Spleen (tissue), 11 donors: ENCODE measurements around the gene ELMO2. TPM values are rescaled to one million over a fixed set of nuclear protein-coding genes. Genes with fewer than 3 reads are reported as not detected.

ENCODE experiments used
- DNase-seq: peaks from one replicate; pipeline ENCODE4 v3.0.0-alpha.2; 2020
- H3K27ac ChIP-seq, 8 donors: fragments of 200-600 bp; sonication (generic) in 7 of 8; 1 replicate in 4 of 8; 2 replicates in 4 of 8; pipeline versions ENCODE4 v1.5.0 to v1.8.0; 2016 to 2021; ENCODE audit warnings: inconsistent platforms in 4 of 8, mild to moderate bottlenecking in 4 of 8, moderate library complexity in 1 of 8
- H3K27me3 ChIP-seq, 7 donors: fragments of 200-600 bp; sonication (generic) in 6 of 7; replicated peaks in 1 of 7; 1 replicate in 4 of 7; 2 replicates in 3 of 7; pipeline versions ENCODE4 v1.5.0 to v1.8.0; 2016 to 2021; ENCODE audit warnings: inconsistent platforms in 3 of 7, mild to moderate bottlenecking in 1 of 7
- H3K36me3 ChIP-seq, 6 donors: fragments of 200-600 bp; sonication (generic) in 5 of 6; 1 replicate in 4 of 6; 2 replicates in 2 of 6; pipeline versions ENCODE4 v1.5.0 to v1.8.0; 2016 to 2021; ENCODE audit warnings: inconsistent platforms in 2 of 6
- H3K4me1 ChIP-seq, 6 donors: fragments of 200-600 bp; sonication (generic) in 5 of 6; 1 replicate in 3 of 6; 2 replicates in 3 of 6; pipeline versions ENCODE4 v1.5.0 to v1.8.0; 2016 to 2021; ENCODE audit warnings: inconsistent platforms in 3 of 6
- H3K4me3 ChIP-seq, 8 donors: fragments of 200-600 bp; sonication (generic) in 7 of 8; 1 replicate in 4 of 8; 2 replicates in 4 of 8; pipeline versions ENCODE4 v1.5.0 to v1.8.0; 2016 to 2021; ENCODE audit warnings: inconsistent platforms in 4 of 8, mild to moderate bottlenecking in 4 of 8, moderate library complexity in 2 of 8
- H3K9me3 ChIP-seq, 8 donors: fragments of 200-600 bp; sonication (generic) in 7 of 8; 1 replicate in 4 of 8; 2 replicates in 4 of 8; pipeline versions ENCODE4 v1.5.0 to v1.8.0; 2016 to 2021; ENCODE audit warnings: inconsistent platforms in 4 of 8
- POLR2A ChIP-seq, 3 donors: fragments of 450-650 bp; IDR thresholded peaks; one replicate each; pipeline ENCODE4 v1.5.1; 2017; ENCODE audit warnings: antibody characterized with exemption in 3 of 3, mild to moderate bottlenecking in 1 of 3
- POLR2AphosphoS5 ChIP-seq, 3 donors: sonication (generic); formaldehyde crosslinking; IDR thresholded peaks; one replicate each; pipeline ENCODE4 v1.5.1; 2017; ENCODE audit warnings: antibody characterized with exemption in 3 of 3
- WGBS, 5 donors: extraction: QIAGEN DNeasy Blood & Tissue Kit in 3 of 5; methylation state at CpG; one replicate each; pipeline versions ENCODE4 v1.1.5 to v1.1.7; 2013 to 2018; 5-methylcytosine and 5-hydroxymethylcytosine counted together
- intact Hi-C: fragments of 100-400 bp; cut with DNase I; formaldehyde crosslinking; loops from one replicate; pipeline ENCODE4 v1.15.0; 2023; ENCODE audit warnings: low total_unique reads
- polyA plus RNA-seq, 3 donors: library from polyadenylated mRNA; stranded (reverse); fragments of 200-250 nt; gene quantifications; one replicate each; pipeline ENCODE4 v1.2.1, GENCODE V29; 2013
- total RNA-seq, 7 donors: library from RNA; depleted of rRNA in 3 of 7; stranded (reverse); fragments of >200 nt in 3 of 7; fragmentation: NEBNext Ultra II Directional in 4 of 7; extraction: Animal tissue kit (Norgen Biotek cat#: 25700) in 4 of 7; gene quantifications; one replicate each; pipeline versions ENCODE4 v1.1.0 to v1.2.1, GENCODE V29; 2016 to 2021
- TF ChIP-seq, protein P1 (sequence below), 11 experiments: fragments of 200-600 bp in 7 of 11; fragments of 450-650 bp in 4 of 11; sonication (generic) in 4 of 11; IDR thresholded peaks in 8 of 11; conservative IDR thresholded peaks in 3 of 11; 1 replicate in 7 of 11; 2 replicates in 4 of 11; pipeline versions ENCODE4 v1.4.0 to v1.8.0; 2016 to 2021; ENCODE audit warnings: antibody characterized with exemption in 11 of 11, inconsistent platforms in 4 of 11, mild to moderate bottlenecking in 1 of 11
- donor health status: healthy with polysubstance abuse.
- donor health status: DM: no; HTN: no; CAD: no; lungs with moderate emphysema.
- donor health status: DM: no; HTN: no; CAD: no.
- donor health status: Bipolar disorder and iron deficiency.
- donor health status: healthy.
- donor health status: DM: no; HTN: no; CAD: no.
- donor health status: DM: yes; HTN: yes; CAD: no.

ELMO2 gene
- total and polyA plus RNA-seq, 10 donors = 17.2 to 80.2 (median 61.0) TPM

DNA sequence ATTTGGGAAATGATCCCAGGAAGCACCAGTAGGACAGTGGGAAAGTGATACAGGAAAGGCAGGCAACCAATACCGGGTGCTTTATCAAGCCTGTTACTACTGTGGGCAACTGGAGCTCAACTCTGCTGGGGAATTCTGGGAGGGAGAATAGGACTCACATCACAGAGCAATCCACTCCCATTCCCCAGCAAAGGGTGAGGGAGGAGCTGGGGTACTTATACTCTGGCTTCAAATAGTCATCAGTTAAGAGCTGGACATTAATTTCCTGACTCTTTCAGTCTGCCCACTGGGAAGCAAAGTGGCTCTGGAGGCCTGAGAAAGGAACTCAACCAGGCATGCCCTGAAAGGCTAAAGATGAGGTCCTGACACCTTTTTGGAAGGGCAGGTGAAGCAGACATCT lies 80.6 kb downstream of the ELMO2 start:
- 40 to 79% (median 58%) methylated on average over 1 of the region's 1 CpG for WGBS, 5 donors
- no peaks in the 10 kb centered on the region for H3K9me3 ChIP-seq
- H3K4me3 ChIP-seq = no peak overlapping the region
- H3K27ac ChIP-seq = no peak overlapping the region
- intact Hi-C loops = no loop called here
- TF ChIP-seq POLR2A (IDR thresholded peaks at IDR 0.05) (no peak), POLR2AphosphoS5 (IDR thresholded peaks at IDR 0.05) (no peak)
- TF ChIP-seq, protein P1, sequence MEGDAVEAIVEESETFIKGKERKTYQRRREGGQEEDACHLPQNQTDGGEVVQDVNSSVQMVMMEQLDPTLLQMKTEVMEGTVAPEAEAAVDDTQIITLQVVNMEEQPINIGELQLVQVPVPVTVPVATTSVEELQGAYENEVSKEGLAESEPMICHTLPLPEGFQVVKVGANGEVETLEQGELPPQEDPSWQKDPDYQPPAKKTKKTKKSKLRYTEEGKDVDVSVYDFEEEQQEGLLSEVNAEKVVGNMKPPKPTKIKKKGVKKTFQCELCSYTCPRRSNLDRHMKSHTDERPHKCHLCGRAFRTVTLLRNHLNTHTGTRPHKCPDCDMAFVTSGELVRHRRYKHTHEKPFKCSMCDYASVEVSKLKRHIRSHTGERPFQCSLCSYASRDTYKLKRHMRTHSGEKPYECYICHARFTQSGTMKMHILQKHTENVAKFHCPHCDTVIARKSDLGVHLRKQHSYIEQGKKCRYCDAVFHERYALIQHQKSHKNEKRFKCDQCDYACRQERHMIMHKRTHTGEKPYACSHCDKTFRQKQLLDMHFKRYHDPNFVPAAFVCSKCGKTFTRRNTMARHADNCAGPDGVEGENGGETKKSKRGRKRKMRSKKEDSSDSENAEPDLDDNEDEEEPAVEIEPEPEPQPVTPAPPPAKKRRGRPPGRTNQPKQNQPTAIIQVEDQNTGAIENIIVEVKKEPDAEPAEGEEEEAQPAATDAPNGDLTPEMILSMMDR (IDR thresholded peaks at IDR 0.05 in 8 of 11, conservative IDR thresholded peaks at IDR 0.05 in 3 of 11) = no peak
- H3K4me1 ChIP-seq = no peaks in the 10 kb centered on the region
- DNase-seq = no peak
- peaks cover 0 to 90% (median 18%) of the 10 kb centered on the region in 7 donors for H3K27me3 ChIP-seq
- H3K36me3 ChIP-seq = no peaks in the 10 kb centered on the region

DNA sequence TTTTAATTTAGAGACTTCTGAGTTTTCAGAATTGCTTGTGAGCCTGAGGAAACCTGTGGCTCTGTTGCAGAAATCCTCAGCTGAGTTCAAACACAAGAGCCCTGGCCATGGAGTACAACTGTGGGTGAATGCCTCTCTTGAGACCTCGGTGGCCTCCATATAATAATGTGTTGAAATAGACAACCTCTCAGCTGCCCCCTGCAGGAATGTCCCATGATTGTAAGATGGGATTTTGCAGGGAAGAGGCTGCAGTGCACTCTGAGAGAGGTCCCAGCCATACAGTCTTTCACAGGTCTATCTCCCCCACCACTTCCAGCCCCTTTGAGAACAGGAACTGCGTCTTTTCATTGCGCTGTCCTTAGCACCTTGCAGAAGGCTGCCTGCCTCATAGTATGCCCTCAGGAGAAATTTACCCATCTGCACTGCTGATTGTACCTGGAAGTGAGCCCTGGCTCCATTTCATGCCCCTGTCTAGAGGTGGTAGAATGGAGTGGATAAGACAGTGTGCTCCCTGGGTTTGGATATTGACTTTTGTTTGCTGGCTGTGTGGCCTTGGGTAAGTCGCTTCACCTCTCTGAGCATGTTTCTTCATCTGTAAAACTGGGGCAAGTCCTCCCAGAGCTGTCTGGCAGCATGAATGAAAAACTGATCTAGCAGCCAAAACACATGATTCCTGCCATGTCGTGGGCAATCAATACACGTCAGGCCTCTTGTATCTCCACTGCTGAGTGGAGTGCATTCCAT lies 81.3 kb downstream of the ELMO2 start:
- Histone ChIP-seq H3K27ac (no peak overlapping the region), H3K4me3 (no peak overlapping the region), H3K4me1 (no peaks in the 10 kb centered on the region), H3K9me3 (no peaks in the 10 kb centered on the region), H3K36me3 (no peaks in the 10 kb centered on the region), H3K27me3 (peaks cover 0 to 83% (median 13%) of the 10 kb centered on the region in 7 donors)
- no peak for DNase-seq
- TF ChIP-seq POLR2A (IDR thresholded peaks at IDR 0.05) = no peak
- TF ChIP-seq, protein P1 (IDR thresholded peaks at IDR 0.05 in 8 of 11, conservative IDR thresholded peaks at IDR 0.05 in 3 of 11) = peak in 4 of 11 experiments; percentile 11 to 29 (median 26)
- 61 to 63% (median 62%) methylated on average over 6 of the region's 6 CpGs for WGBS, 5 donors
- intact Hi-C loops = no loop called here

DNA sequence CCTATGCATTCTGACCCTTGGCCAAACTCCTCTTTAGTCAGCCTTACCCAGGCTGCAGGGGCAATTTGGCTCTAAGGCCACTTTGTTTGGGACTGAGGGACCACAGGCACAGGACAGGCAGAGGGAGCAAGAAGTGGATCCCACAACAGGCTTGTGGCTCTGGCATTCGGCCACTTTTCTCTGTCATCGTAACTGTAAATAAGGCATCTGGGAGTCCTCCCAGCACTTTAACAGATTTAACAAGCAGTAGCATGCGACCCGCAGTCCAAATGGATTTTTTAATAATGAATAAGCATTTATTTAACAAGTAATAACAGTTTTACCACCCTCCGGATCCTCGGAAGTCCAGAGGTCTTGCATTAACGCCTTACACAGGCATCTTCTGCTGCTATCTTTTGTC lies 82.0 kb downstream of the ELMO2 start:
- no peak overlapping the region for H3K4me3 ChIP-seq
- TF ChIP-seq POLR2AphosphoS5 (IDR thresholded peaks at IDR 0.05) = no peak
- TF ChIP-seq, protein P1 (IDR thresholded peaks at IDR 0.05 in 8 of 11, conservative IDR thresholded peaks at IDR 0.05 in 3 of 11) = no peak
- TF ChIP-seq POLR2A (IDR thresholded peaks at IDR 0.05) = no peak

DNA sequence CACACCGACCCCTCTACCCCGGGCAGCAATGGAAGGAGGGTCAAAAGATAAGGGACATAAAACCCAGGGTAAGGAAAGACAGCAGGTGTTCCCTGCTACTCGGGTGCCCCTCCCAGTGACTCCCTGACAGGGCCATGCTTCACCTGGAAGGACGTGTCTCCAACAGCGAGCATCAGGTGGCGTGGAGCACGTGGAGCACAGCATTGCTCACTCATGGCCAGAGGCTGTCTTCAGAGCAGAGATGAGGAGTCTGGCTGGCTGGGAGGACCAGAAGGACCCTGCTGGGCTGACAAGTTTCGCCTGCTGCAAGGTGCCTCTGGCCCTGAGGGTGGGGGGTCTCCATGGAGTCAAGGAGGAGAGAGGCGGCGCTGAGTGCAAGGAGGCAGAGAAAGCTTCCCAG lies 82.9 kb downstream of the ELMO2 start:
- peaks cover 0 to 83% (median 8%) of the 10 kb centered on the region in 7 donors for H3K27me3 ChIP-seq
- no peak for TF ChIP-seq POLR2A (IDR thresholded peaks at IDR 0.05)
- no peak for TF ChIP-seq POLR2AphosphoS5 (IDR thresholded peaks at IDR 0.05)
- TF ChIP-seq, protein P1 (IDR thresholded peaks at IDR 0.05 in 8 of 11, conservative IDR thresholded peaks at IDR 0.05 in 3 of 11) = no peak
- 67 to 77% (median 68%) methylated on average over 9 to 10 of the region's 10 CpGs for WGBS, 5 donors
- H3K9me3 ChIP-seq = no peaks in the 10 kb centered on the region
- H3K4me1 ChIP-seq = no peaks in the 10 kb centered on the region
- H3K27ac ChIP-seq = no peak overlapping the region
- no peak for DNase-seq
- no peaks in the 10 kb centered on the region for H3K36me3 ChIP-seq
- no peak overlapping the region for H3K4me3 ChIP-seq
- intact Hi-C loops = no loop called here

More for the DNA sequence above, 82.0 kb downstream of the ELMO2 start:
- whole genome bisulfite sequencing, 5 donors = 72 to 83% (median 79%) methylated on average over 7 of the region's 7 CpGs
- DNase-seq = no peak
- Histone ChIP-seq H3K9me3 (no peaks in the 10 kb centered on the region), H3K27me3 (peaks cover 0 to 83% (median 10%) of the 10 kb centered on the region in 7 donors), H3K36me3 (no peaks in the 10 kb centered on the region), H3K4me1 (no peaks in the 10 kb centered on the region), H3K27ac (no peak overlapping the region)
- intact Hi-C loops = no loop called here
